IMR-90 (cell line): Measurements from ENCODE around the gene TBXAS1. TPM values are rescaled to one million over a fixed set of nuclear protein-coding genes. Genes with fewer than 3 reads are reported as not detected.

ENCODE experiments used
- ATAC-seq: fragments of 200-7000 bp; cut with Tn5 transposase; 2 replicates; pipeline ENCODE4 v1.9.1; 2020; ENCODE audit warnings: low read depth, mild to moderate bottlenecking, moderate library complexity
- BruUV-seq: library from RNA; stranded (reverse); fragments of 400-500 nt; replicated peaks from 2 replicates; lab custom pipeline; 2021; lab: Mats Ljungman, UMichigan
- CTCF ChIA-PET: fragments of 300-600 bp; formaldehyde crosslinking; extraction: SDS; loops from one replicate; lab custom pipeline; 2021; ENCODE audit warnings: antibody characterized with exemption; lab: Yijun Ruan, JAX
- POLR2A ChIA-PET: fragments of 300-600 bp; sonication (Branson Sonifier 250); formaldehyde crosslinking; loops from one replicate; lab custom pipeline; 2022; ENCODE audit warnings: antibody characterized with exemption; ENCODE audit not compliant: unreplicated experiment; lab: Charles Lee
- DNase-seq: peaks from one replicate; pipeline ENCODE4 v3.0.0; 2013
- H2AFZ ChIP-seq: replicated peaks from 2 replicates; pipeline ENCODE3; 2013; ENCODE audit warnings: low read length, mild to moderate bottlenecking; ENCODE audit not compliant: poor library complexity
- H2AK5ac ChIP-seq: 2 replicates; pipeline ENCODE4 v1.6.1; 2013; ENCODE audit warnings: low read depth, low read length, inconsistent platforms
- H2AK9ac ChIP-seq: replicated peaks from 2 replicates; pipeline ENCODE3; 2013; ENCODE audit warnings: mild to moderate bottlenecking, low read depth, low read length, moderate library complexity; ENCODE audit not compliant: poor library complexity
- H2BK120ac ChIP-seq: 2 replicates; pipeline ENCODE4 v1.6.1; 2013; ENCODE audit warnings: low read depth, low read length, inconsistent platforms
- H2BK15ac ChIP-seq: 3 replicates; pipeline ENCODE4 v1.6.1; 2013; ENCODE audit warnings: low read depth, low read length, inconsistent platforms
- H2BK20ac ChIP-seq: 2 replicates; pipeline ENCODE4 v1.6.1; 2013; ENCODE audit warnings: low read depth, mild to moderate bottlenecking, inconsistent platforms, low read length, moderate library complexity
- H2BK5ac ChIP-seq: 2 replicates; pipeline ENCODE4 v1.6.1; 2013; ENCODE audit warnings: mild to moderate bottlenecking, low read depth, low read length, inconsistent platforms; ENCODE audit not compliant: poor library complexity, severe bottlenecking
- H3K14ac ChIP-seq: replicated peaks from 2 replicates; pipeline ENCODE4 v1.6.1; 2013; ENCODE audit warnings: low read depth, low read length, inconsistent platforms
- H3K18ac ChIP-seq: 2 replicates; pipeline ENCODE4 v1.6.1; 2013; ENCODE audit warnings: low read depth, low read length, control low read depth
- H3K23ac ChIP-seq: 2 replicates; pipeline ENCODE4 v1.6.1; 2013; ENCODE audit warnings: low read depth, low read length, inconsistent platforms
- H3K27ac ChIP-seq: 2 replicates; pipeline ENCODE4 v1.5.1; 2013; ENCODE audit warnings: mild to moderate bottlenecking, control low read depth, low read length; ENCODE audit not compliant: insufficient read depth
- H3K27me3 ChIP-seq: 2 replicates; pipeline ENCODE4 v1.6.1; 2013; ENCODE audit warnings: low read length; ENCODE audit not compliant: control insufficient read depth, insufficient read depth
- H3K36me3 ChIP-seq: 2 replicates; pipeline ENCODE4 v1.6.1; 2013; ENCODE audit warnings: low read length, mixed read lengths; ENCODE audit not compliant: control insufficient read depth, insufficient read depth
- H3K4ac ChIP-seq: 2 replicates; pipeline ENCODE4 v1.6.1; 2013; ENCODE audit warnings: low read depth, low read length, inconsistent platforms
- H3K4me1 ChIP-seq: 2 replicates; pipeline ENCODE4 v1.6.1; 2013; ENCODE audit warnings: low read length, mixed read lengths; ENCODE audit not compliant: control insufficient read depth, insufficient read depth
- H3K4me2 ChIP-seq: 2 replicates; pipeline ENCODE4 v1.6.1; 2013; ENCODE audit warnings: low read depth, mild to moderate bottlenecking, control low read depth, low read length, moderate library complexity
- H3K4me3 ChIP-seq: 2 replicates; pipeline ENCODE4 v1.5.1; 2013; ENCODE audit warnings: low read depth, mild to moderate bottlenecking, control low read depth, low read length, moderate library complexity; ENCODE audit not compliant: insufficient read depth
- H3K56ac ChIP-seq: 2 replicates; pipeline ENCODE4 v1.6.1; 2013; ENCODE audit warnings: low read length, inconsistent platforms; ENCODE audit not compliant: insufficient read depth; ENCODE audit errors: extremely low read depth
- H3K79me1 ChIP-seq, 2 experiments: 2 replicates each; pipeline ENCODE4 v1.6.1; 2013; ENCODE audit warnings: low read length in 2 of 2, inconsistent platforms in 1 of 2, low read depth in 1 of 2
- H3K9ac ChIP-seq: 2 replicates; pipeline ENCODE4 v1.6.1; 2013; ENCODE audit warnings: low read depth, low read length, control low read depth
- H3K9me1 ChIP-seq: 2 replicates; pipeline ENCODE4 v1.6.1; 2013; ENCODE audit warnings: low read length, inconsistent platforms; ENCODE audit not compliant: insufficient read depth
- H3K9me3 ChIP-seq: 2 replicates; pipeline ENCODE4 v1.6.1; 2013; ENCODE audit warnings: low read length; ENCODE audit not compliant: control insufficient read depth, insufficient read depth
- H4K20me1 ChIP-seq: 2 replicates; pipeline ENCODE4 v1.6.1; 2013; ENCODE audit warnings: low read length, inconsistent platforms; ENCODE audit not compliant: insufficient read depth
- H4K5ac ChIP-seq: 2 replicates; pipeline ENCODE4 v1.6.1; 2013; ENCODE audit warnings: mild to moderate bottlenecking, low read depth, low read length, control low read depth
- H4K8ac ChIP-seq, 2 experiments: 2 replicates each; pipeline ENCODE4 v1.6.1; 2013; ENCODE audit warnings: low read depth in 2 of 2, low read length in 2 of 2, control low read depth in 1 of 2, inconsistent platforms in 1 of 2
- H4K91ac ChIP-seq: 2 replicates; pipeline ENCODE4 v1.6.1; 2013; ENCODE audit warnings: low read depth, low read length, inconsistent platforms; ENCODE audit not compliant: insufficient read depth
- BHLHE40 ChIP-seq: fragments of 150-350 bp; IDR thresholded peaks from 2 replicates; pipeline ENCODE4 v1.6.1; 2016; ENCODE audit warnings: mild to moderate bottlenecking, low read depth, low read length
- CHD1 ChIP-seq: IDR thresholded peaks from 2 replicates; pipeline ENCODE4 v1.6.1; 2012; ENCODE audit warnings: low read depth, low read length, improper control_type of control experiment
- FOS ChIP-seq: fragments of 150-350 bp; IDR thresholded peaks from 2 replicates; pipeline ENCODE4 v1.6.1; 2016; ENCODE audit warnings: low read depth, low read length
- MAFK ChIP-seq: IDR thresholded peaks from 2 replicates; pipeline ENCODE4 v1.6.1; 2012; ENCODE audit warnings: low read depth, low read length, improper control_type of control experiment
- MAZ ChIP-seq: IDR thresholded peaks from 2 replicates; pipeline ENCODE4 v1.6.1; 2012; ENCODE audit warnings: low read depth, mild to moderate bottlenecking, low read length, improper control_type of control experiment, moderate library complexity, borderline replicate concordance
- MXI1 ChIP-seq: IDR thresholded peaks from 2 replicates; pipeline ENCODE4 v1.6.1; 2012; ENCODE audit warnings: low read depth, mild to moderate bottlenecking, low read length, moderate library complexity, borderline replicate concordance
- NFE2L2 ChIP-seq: fragments of 150-350 bp; IDR thresholded peaks from 2 replicates; pipeline ENCODE4 v1.6.1; 2016; ENCODE audit warnings: low read depth, mild to moderate bottlenecking, low read length
- POLR2A ChIP-seq: IDR thresholded peaks from 2 replicates; pipeline ENCODE4 v1.6.1; 2012; ENCODE audit warnings: mild to moderate bottlenecking, low read depth, low read length
- RAD21 ChIP-seq: IDR thresholded peaks from 2 replicates; pipeline ENCODE4 v1.6.1; 2012; ENCODE audit warnings: low read length, improper control_type of control experiment
- RCOR1 ChIP-seq: IDR thresholded peaks from 2 replicates; pipeline ENCODE4 v1.6.1; 2012; ENCODE audit warnings: mild to moderate bottlenecking, low read length, improper control_type of control experiment; ENCODE audit not compliant: insufficient replicate concordance
- WGBS, 2 experiments: methylation state at CpG; one replicate each; pipeline versions ENCODE4 v1.1.5 to v1.1.7; 2013; ENCODE audit warnings: missing lambda C conversion rate in 2 of 2; ENCODE audit not compliant: insufficient read length in 1 of 2; ENCODE audit errors: extremely low coverage in 2 of 2; 5-methylcytosine and 5-hydroxymethylcytosine counted together
- dilution Hi-C: fragments of 300-500 bp; cut with HindIII; formaldehyde crosslinking; loops from one replicate; pipeline ENCODE4 v1.14.3; 2018; ENCODE audit warnings: low sequenced_read_pairs; ENCODE audit not compliant: unreplicated experiment
- in situ Hi-C: fragments of 300-500 bp; cut with MboI; formaldehyde crosslinking; loops from 3 replicates; pipeline ENCODE4 v1.14.3; 2019; ENCODE audit warnings: low sequenced_read_pairs, inconsistent platforms, mixed read lengths
- intact Hi-C: fragments of 100-400 bp; cut with micrococcal nuclease; formaldehyde crosslinking; loops from 2 replicates; pipeline ENCODE4 v1.10.0; 2022
- polyA plus RNA-seq, 3 experiments: library from polyadenylated mRNA; depleted of rRNA; stranded (reverse); fragments of >200 nt; gene quantifications; 2 replicates each; pipeline ENCODE4 v1.2.3, GENCODE V29; 2012; ENCODE audit warnings: low replicate concordance in 1 of 3
- total RNA-seq: library from RNA; depleted of rRNA; stranded (reverse); fragments of >200 nt; gene quantifications from 2 replicates; pipeline ENCODE4 v1.2.3, GENCODE V29; 2012
- TF ChIP-seq, protein P1 (sequence below): fragments of 150-350 bp; IDR thresholded peaks from 2 replicates; pipeline ENCODE4 v1.6.1; 2017; ENCODE audit warnings: mild to moderate bottlenecking, antibody characterized with exemption, low read length, low read depth
- TF ChIP-seq, protein P2 (sequence below): conservative IDR thresholded peaks from 2 replicates; pipeline ENCODE4 v1.5.1; 2012; ENCODE audit warnings: mild to moderate bottlenecking, low read depth, low read length, improper control_type of control experiment

TBXAS1 gene
- total and polyA plus RNA-seq, 2 of the 4 experiments (the other 2 are of a cell fraction) = 5.9 to 10.8 TPM

DNA sequence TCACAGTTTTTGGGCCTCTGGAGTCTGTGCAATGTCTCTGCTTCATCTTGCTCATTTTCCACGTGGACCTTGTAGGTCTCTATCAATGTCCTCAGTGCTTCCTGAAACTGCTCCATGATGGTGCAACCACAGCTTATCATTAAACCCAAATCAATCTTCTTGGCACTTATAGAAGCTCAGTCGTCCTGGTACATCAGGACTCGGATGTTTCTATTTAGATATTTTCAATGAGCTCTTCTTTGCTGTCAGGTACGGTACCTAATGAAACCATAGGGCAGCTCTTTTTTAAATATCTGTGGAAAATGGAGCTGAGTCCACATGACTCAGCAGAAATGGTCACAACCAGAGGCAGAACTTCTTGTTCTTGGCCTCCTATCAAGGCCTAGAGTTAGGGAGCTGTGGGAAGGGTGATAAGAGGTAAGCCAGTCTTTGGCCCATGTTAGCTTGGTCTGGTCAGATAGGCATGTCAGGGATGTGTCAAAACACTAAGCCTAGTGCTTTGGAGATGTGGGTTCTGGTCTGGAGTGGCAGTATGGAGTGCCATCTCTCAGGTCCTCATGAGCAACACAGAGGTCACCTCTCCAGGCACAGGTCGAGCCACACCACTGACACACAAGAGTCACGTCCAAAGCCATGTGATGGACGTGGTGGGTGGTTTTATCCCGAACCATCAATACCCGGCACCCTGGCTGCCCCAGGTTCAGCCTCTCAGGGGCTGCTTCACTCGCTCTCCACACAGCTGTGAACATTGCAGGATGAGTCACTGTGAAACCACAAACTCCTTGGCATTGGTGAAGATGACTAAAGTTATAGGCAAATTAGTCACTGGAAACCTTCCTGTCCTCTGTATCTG, 87.0 kb downstream of the TBXAS1 start:
- Histone ChIP-seq H3K27me3 (no peaks in the 10 kb centered on the region), H2AFZ (peak overlapping the region; percentile 68), H2AK5ac (peak overlapping the region; percentile 92), H2BK15ac (peak overlapping the region; percentile 92; the same call in 2 of the 3 replicates), H2BK20ac (peak overlapping the region; percentile 99), H3K4me1 (peaks cover 28% of the 10 kb centered on the region), H4K91ac (peak overlapping the region; percentile 99), H3K18ac (peak overlapping the region; percentile 96), H4K5ac (peak overlapping the region; percentile 93), H3K4me3 (no peak overlapping the region), H3K4me2 (peak overlapping the region; percentile 69), H4K20me1 (no peaks in the 10 kb centered on the region), H3K79me1 (peaks cover 0 to 16% of the 10 kb centered on the region in 2 experiments; a peak in 2 of 4 replicates), H2BK120ac (peak overlapping the region; percentile 99), H3K4ac (peak overlapping the region; percentile 99), H3K9me3 (no peaks in the 10 kb centered on the region), H3K27ac (peak overlapping the region; percentile 83), H3K23ac (peak overlapping the region; percentile 100), H3K36me3 (peaks cover 3% of the 10 kb centered on the region; the same call in 1 of the 2 replicates), H3K9ac (peak overlapping the region; percentile 22; the same call in 1 of the 2 replicates), H2BK5ac (peak overlapping the region; percentile 98), H2AK9ac (peak overlapping the region; percentile 81), H4K8ac (peak overlapping the region; percentile 49 to 95), H3K9me1 (peaks cover 31% of the 10 kb centered on the region), H3K56ac (peak overlapping the region; percentile 91), H3K14ac (peak overlapping the region; percentile 91)
- in situ Hi-C loops (no loop called here), dilution Hi-C loops (no loop called here), intact Hi-C loops (loop anchor here (1.0 to 2.0 kb wide), 4 partner anchors 43 to 140 kb away; no protein-coding TSS in a partner anchor)
- WGBS, 2 experiments = 44% methylated on average over 1 of the region's 10 CpGs; no CpG with 5 or more reads in 1 of the 2 experiments
- no TSS peak for BruUV-seq
- ChIA-PET POLR2A (interaction anchor here (1.0 to 1.5 kb wide), 2 partner anchors 25 to 137 kb away, joined by 3 read pairs; no protein-coding TSS in a partner anchor), CTCF (interaction anchor here (1.0 to 1.8 kb wide), 2 partner anchors 235 to 297 kb away, joined by 3 to 8 read pairs; no protein-coding TSS in a partner anchor)
- TF ChIP-seq BHLHE40 = peak; percentile 74
- TF ChIP-seq MAZ = peak; percentile 26; the same call in 1 of the 2 replicates
- TF ChIP-seq CHD1 = no peak
- peak; percentile 78 for TF ChIP-seq RCOR1
- peak; percentile 99 for TF ChIP-seq FOS
- TF ChIP-seq, protein P1, sequence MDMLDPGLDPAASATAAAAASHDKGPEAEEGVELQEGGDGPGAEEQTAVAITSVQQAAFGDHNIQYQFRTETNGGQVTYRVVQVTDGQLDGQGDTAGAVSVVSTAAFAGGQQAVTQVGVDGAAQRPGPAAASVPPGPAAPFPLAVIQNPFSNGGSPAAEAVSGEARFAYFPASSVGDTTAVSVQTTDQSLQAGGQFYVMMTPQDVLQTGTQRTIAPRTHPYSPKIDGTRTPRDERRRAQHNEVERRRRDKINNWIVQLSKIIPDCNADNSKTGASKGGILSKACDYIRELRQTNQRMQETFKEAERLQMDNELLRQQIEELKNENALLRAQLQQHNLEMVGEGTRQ = no peak; the same call in 1 of the 2 replicates
- TF ChIP-seq MAFK = peak; percentile 98
- peak; percentile 100 for TF ChIP-seq NFE2L2
- TF ChIP-seq, protein P2, sequence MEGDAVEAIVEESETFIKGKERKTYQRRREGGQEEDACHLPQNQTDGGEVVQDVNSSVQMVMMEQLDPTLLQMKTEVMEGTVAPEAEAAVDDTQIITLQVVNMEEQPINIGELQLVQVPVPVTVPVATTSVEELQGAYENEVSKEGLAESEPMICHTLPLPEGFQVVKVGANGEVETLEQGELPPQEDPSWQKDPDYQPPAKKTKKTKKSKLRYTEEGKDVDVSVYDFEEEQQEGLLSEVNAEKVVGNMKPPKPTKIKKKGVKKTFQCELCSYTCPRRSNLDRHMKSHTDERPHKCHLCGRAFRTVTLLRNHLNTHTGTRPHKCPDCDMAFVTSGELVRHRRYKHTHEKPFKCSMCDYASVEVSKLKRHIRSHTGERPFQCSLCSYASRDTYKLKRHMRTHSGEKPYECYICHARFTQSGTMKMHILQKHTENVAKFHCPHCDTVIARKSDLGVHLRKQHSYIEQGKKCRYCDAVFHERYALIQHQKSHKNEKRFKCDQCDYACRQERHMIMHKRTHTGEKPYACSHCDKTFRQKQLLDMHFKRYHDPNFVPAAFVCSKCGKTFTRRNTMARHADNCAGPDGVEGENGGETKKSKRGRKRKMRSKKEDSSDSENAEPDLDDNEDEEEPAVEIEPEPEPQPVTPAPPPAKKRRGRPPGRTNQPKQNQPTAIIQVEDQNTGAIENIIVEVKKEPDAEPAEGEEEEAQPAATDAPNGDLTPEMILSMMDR = no peak
- TF ChIP-seq RAD21 = 0 out of 2 replicates have a peak, but pooled peaks have one; percentile 14
- TF ChIP-seq MXI1 = 0 out of 2 replicates have a peak, but pooled peaks have one; percentile 7
- no peak for TF ChIP-seq POLR2A
- peak; percentile 68 for ATAC-seq
- DNase-seq = peak; percentile 99
